Immature natural killer cell (primary cell): ENCODE data around the gene TAGLN3. TPM values are rescaled to one million over a fixed set of nuclear protein-coding genes. Genes with fewer than 3 reads are reported as not detected.

ENCODE experiments used
- DNase-seq, 3 donors: peaks; one replicate each; pipeline ENCODE4 v3.0.0; 2022; ENCODE audit warnings: mixed read lengths in 1 of 3
- H3K27ac Mint-ChIP-seq, 6 donors: one replicate each; pipeline ENCODE4 v1.8.0; 2020; ENCODE audit warnings: mixed read lengths in 6 of 6, mild to moderate bottlenecking in 5 of 6, inconsistent platforms in 4 of 6, moderate library complexity in 3 of 6
- H3K27me3 Mint-ChIP-seq, 3 donors: one replicate each; pipeline ENCODE4 v1.8.0; 2020 to 2021; ENCODE audit warnings: low read depth in 3 of 3, mild to moderate bottlenecking in 3 of 3, mixed read lengths in 3 of 3, moderate library complexity in 3 of 3, inconsistent platforms in 1 of 3
- H3K36me3 Mint-ChIP-seq, 3 donors: one replicate each; pipeline ENCODE4 v1.8.0; 2020; ENCODE audit warnings: mixed read lengths in 3 of 3, inconsistent platforms in 2 of 3, mild to moderate bottlenecking in 2 of 3
- H3K4me1 Mint-ChIP-seq, 2 donors: one replicate each; pipeline ENCODE4 v1.8.0; 2020; ENCODE audit warnings: inconsistent platforms in 2 of 2, mild to moderate bottlenecking in 2 of 2, mixed read lengths in 2 of 2, moderate library complexity in 1 of 2
- H3K4me3 Mint-ChIP-seq, 5 donors: one replicate each; pipeline ENCODE4 v1.8.0; 2020; ENCODE audit warnings: mild to moderate bottlenecking in 5 of 5, mixed read lengths in 5 of 5, inconsistent platforms in 3 of 5, moderate library complexity in 3 of 5
- H3K9me3 Mint-ChIP-seq, 6 donors: one replicate each; pipeline ENCODE4 v1.8.0; 2020; ENCODE audit warnings: mild to moderate bottlenecking in 6 of 6, mixed read lengths in 6 of 6, inconsistent platforms in 4 of 6, moderate library complexity in 3 of 6
- polyA plus RNA-seq, 3 donors: library from polyadenylated mRNA; unstranded; fragments of 300-500 nt; fragmentation: Illumina TruSeq; gene quantifications; one replicate each; pipeline ENCODE4 v1.2.3, GENCODE V29; 2021

The TAGLN3 gene
- polyA plus RNA-seq, 3 donors from 2014 or later, result not detected

- Mint-ChIP-seq H3K27me3 (no peaks in the 10 kb centered on the region), H3K36me3 (peaks cover 9 to 20% (median 13%) of the 10 kb centered on the region in 3 donors), H3K27ac (peak overlapping the region in 5 of 6 donors; percentile 19 to 80 (median 37)), H3K4me1 (peaks cover 31 to 69% of the 10 kb centered on the region in 2 donors), H3K4me3 (no peak overlapping the region), H3K9me3 (no peaks in the 10 kb centered on the region)
- DNase-seq, result no peak
Measured at GRCh38 chr3:111984636-111985298, 14.0 kb upstream of the TAGLN3 start.

GRCh38 chr3:111986800-111987199 is 11.9 kb upstream of the TAGLN3 start:
- Mint-ChIP-seq H3K4me1 (peaks cover 12 to 49% of the 10 kb centered on the region in 2 donors), H3K27me3 (no peaks in the 10 kb centered on the region), H3K4me3 (no peak overlapping the region), H3K36me3 (peaks cover 14 to 25% (median 16%) of the 10 kb centered on the region in 3 donors), H3K27ac (peak overlapping the region in 4 of 6 donors; percentile 6 to 38 (median 22)), H3K9me3 (no peaks in the 10 kb centered on the region)
- DNase-seq, result no peak

GRCh38 chr3:111989061-111989678 is 9.6 kb upstream of the TAGLN3 start:
- Mint-ChIP-seq H3K9me3 (no peaks in the 10 kb centered on the region), H3K4me3 (no peak overlapping the region), H3K27me3 (no peaks in the 10 kb centered on the region), H3K4me1 (peaks cover 4 to 27% of the 10 kb centered on the region in 2 donors), H3K27ac (no peak overlapping the region), H3K36me3 (peaks cover 22 to 34% (median 24%) of the 10 kb centered on the region in 3 donors)
- peak; percentile 9 to 23 (median 14) for DNase-seq

GRCh38 chr3:111993038-111993437 is 5.7 kb upstream of the TAGLN3 start:
- Mint-ChIP-seq H3K27me3 (peaks cover 0 to 3% (median 1%) of the 10 kb centered on the region in 3 donors), H3K36me3 (peaks cover 21 to 26% (median 24%) of the 10 kb centered on the region in 3 donors), H3K9me3 (no peaks in the 10 kb centered on the region), H3K27ac (no peak overlapping the region), H3K4me1 (peaks cover 4 to 5% of the 10 kb centered on the region in 2 donors), H3K4me3 (no peak overlapping the region)
- no peak for DNase-seq

GRCh38 chr3:111999484-112000324 is 982 bp downstream of the TAGLN3 start:
- no peak for DNase-seq
- H3K4me3 Mint-ChIP-seq, result peak overlapping the region; percentile 84 to 90 (median 86)
- peaks cover 3 to 10% (median 7%) of the 10 kb centered on the region in 3 donors for H3K27me3 Mint-ChIP-seq
- no peak overlapping the region for H3K27ac Mint-ChIP-seq
- H3K4me1 Mint-ChIP-seq, result peaks cover 20 to 31% of the 10 kb centered on the region in 2 donors
- peaks cover 5 to 11% (median 6%) of the 10 kb centered on the region in 3 donors for H3K36me3 Mint-ChIP-seq
- no peaks in the 10 kb centered on the region for H3K9me3 Mint-ChIP-seq

- Mint-ChIP-seq H3K27me3 (peaks cover 3 to 9% (median 7%) of the 10 kb centered on the region in 3 donors), H3K4me1 (peaks cover 20 to 31% of the 10 kb centered on the region in 2 donors), H3K9me3 (no peaks in the 10 kb centered on the region), H3K27ac (no peak overlapping the region), H3K4me3 (no peak overlapping the region), H3K36me3 (peaks cover 2 to 6% (median 2%) of the 10 kb centered on the region in 3 donors)
- no peak for DNase-seq
Measured at GRCh38 chr3:112000367-112000771, 1.6 kb downstream of the TAGLN3 start.

- H3K27ac Mint-ChIP-seq, result no peak overlapping the region
- H3K36me3 Mint-ChIP-seq, result peaks cover 0 to 3% (median 0%) of the 10 kb centered on the region in 3 donors
- DNase-seq, result no peak
- H3K27me3 Mint-ChIP-seq, result peaks cover 3 to 9% (median 7%) of the 10 kb centered on the region in 3 donors
- no peaks in the 10 kb centered on the region for H3K9me3 Mint-ChIP-seq
- peaks cover 20 to 31% of the 10 kb centered on the region in 2 donors for H3K4me1 Mint-ChIP-seq
- peak overlapping the region in 1 of 5 donors; percentile 4 for H3K4me3 Mint-ChIP-seq
Measured at GRCh38 chr3:112000966-112001365, 2.2 kb downstream of the TAGLN3 start.

GRCh38 chr3:112001526-112001925 is 2.8 kb downstream of the TAGLN3 start:
- Mint-ChIP-seq H3K4me1 (peaks cover 20 to 31% of the 10 kb centered on the region in 2 donors), H3K4me3 (no peak overlapping the region), H3K36me3 (no peaks in the 10 kb centered on the region), H3K27ac (no peak overlapping the region), H3K27me3 (peaks cover 3 to 9% (median 7%) of the 10 kb centered on the region in 3 donors), H3K9me3 (no peaks in the 10 kb centered on the region)
- DNase-seq, result no peak

GRCh38 chr3:112002096-112002971 is 3.6 kb downstream of the TAGLN3 start:
- Mint-ChIP-seq H3K4me1 (peaks cover 20 to 31% of the 10 kb centered on the region in 2 donors), H3K36me3 (no peaks in the 10 kb centered on the region), H3K9me3 (no peaks in the 10 kb centered on the region), H3K27me3 (peaks cover 3 to 9% (median 6%) of the 10 kb centered on the region in 3 donors), H3K4me3 (no peak overlapping the region), H3K27ac (peak overlapping the region in 1 of 6 donors; percentile 2)
- DNase-seq, result no peak

- Mint-ChIP-seq H3K27ac (peak overlapping the region in 1 of 6 donors; percentile 36), H3K27me3 (peaks cover 2 to 9% (median 4%) of the 10 kb centered on the region in 3 donors), H3K4me3 (no peak overlapping the region), H3K9me3 (no peaks in the 10 kb centered on the region), H3K36me3 (no peaks in the 10 kb centered on the region), H3K4me1 (peaks cover 18 to 29% of the 10 kb centered on the region in 2 donors)
- no peak for DNase-seq
Measured at GRCh38 chr3:112003321-112004080, 4.8 kb downstream of the TAGLN3 start.

GRCh38 chr3:112004187-112004586 is 5.5 kb downstream of the TAGLN3 start:
- H3K27me3 Mint-ChIP-seq, result peaks cover 0 to 6% (median 3%) of the 10 kb centered on the region in 3 donors
- no peak overlapping the region for H3K4me3 Mint-ChIP-seq
- no peak overlapping the region for H3K27ac Mint-ChIP-seq
- no peaks in the 10 kb centered on the region for H3K9me3 Mint-ChIP-seq
- DNase-seq, result no peak
- H3K36me3 Mint-ChIP-seq, result no peaks in the 10 kb centered on the region
- peaks cover 12 to 22% of the 10 kb centered on the region in 2 donors for H3K4me1 Mint-ChIP-seq

GRCh38 chr3:112004669-112005068 is 5.9 kb downstream of the TAGLN3 start:
- Mint-ChIP-seq H3K27me3 (peaks cover 0 to 6% (median 0%) of the 10 kb centered on the region in 3 donors), H3K4me3 (no peak overlapping the region), H3K4me1 (peaks cover 8 to 17% of the 10 kb centered on the region in 2 donors), H3K9me3 (no peaks in the 10 kb centered on the region), H3K36me3 (no peaks in the 10 kb centered on the region), H3K27ac (no peak overlapping the region)
- DNase-seq, result no peak
